NCI-H1092 (cell line): ENCODE data around the gene ZC3H13.

ENCODE experiments used
- DNase-seq: peaks from one replicate; lab custom pipeline; 2025; lab: John Stamatoyannopoulos, UW

Gene ZC3H13

DNA sequence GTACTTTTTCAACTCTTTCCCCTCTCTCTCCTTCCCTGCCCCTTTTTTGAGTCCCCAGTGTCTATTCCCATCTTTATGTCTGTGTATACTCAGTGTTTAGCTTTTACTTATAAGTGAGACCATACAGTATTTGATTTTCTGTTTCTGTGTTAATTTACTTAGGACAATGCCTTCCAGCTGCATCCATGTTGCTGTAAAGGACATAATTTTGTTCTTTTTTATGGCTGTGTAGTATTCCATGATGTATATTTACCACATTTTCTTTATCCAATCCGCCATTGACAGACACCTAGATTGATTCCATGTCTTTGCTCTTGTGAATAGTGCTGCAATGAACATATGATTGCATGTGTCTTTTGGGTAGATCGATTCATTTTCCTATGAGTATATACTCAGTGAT is 10.7 kb upstream of the ZC3H13 start:
- no peak for DNase-seq

GRCh38 chr13:46062185-46062584 is 9.6 kb upstream of the ZC3H13 start:
- DNase-seq, result no peak

DNA sequence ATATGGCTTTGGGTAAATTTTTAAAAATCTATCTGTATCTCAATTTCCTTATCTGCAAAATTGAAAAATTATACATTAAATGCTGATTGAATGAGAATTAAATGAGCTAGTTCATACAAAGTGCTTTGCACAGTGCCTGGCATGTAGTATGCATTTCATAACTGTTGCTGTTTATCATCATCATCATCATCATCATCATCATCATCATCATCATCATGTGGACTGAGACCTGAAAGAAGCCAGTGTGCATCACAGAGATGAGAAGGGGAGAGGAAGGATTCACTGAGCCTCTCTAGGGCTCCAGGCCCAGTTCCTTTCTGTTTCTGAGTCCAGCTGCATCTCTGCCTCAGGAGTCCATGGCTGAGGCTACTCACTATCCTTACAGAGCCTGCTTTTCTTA is 6.9 kb upstream of the ZC3H13 start:
- no peak for DNase-seq

DNA sequence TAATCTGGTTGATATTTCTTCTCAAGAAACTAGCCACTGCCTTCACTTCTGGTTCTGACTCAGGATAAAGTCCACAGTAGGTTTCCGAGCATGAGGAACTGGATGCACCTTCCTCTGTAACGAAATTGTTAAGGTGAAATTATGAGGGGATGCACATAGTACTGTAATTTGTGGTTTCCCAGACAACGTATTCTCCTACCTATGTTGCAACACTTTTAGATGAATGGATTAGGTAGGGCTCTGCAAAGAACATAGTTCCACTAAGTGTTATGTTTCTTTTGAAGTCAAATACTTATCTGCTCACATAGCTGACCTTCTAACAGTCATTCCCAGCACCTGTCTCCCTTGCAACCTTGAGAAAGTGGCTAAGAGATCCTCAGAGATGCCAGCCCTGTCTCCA is 5.7 kb upstream of the ZC3H13 start:
- DNase-seq, result no peak

- DNase-seq, result no peak
These were observed 4.9 kb upstream of the ZC3H13 start for GRCh38 chr13:46057256-46058015.

DNA sequence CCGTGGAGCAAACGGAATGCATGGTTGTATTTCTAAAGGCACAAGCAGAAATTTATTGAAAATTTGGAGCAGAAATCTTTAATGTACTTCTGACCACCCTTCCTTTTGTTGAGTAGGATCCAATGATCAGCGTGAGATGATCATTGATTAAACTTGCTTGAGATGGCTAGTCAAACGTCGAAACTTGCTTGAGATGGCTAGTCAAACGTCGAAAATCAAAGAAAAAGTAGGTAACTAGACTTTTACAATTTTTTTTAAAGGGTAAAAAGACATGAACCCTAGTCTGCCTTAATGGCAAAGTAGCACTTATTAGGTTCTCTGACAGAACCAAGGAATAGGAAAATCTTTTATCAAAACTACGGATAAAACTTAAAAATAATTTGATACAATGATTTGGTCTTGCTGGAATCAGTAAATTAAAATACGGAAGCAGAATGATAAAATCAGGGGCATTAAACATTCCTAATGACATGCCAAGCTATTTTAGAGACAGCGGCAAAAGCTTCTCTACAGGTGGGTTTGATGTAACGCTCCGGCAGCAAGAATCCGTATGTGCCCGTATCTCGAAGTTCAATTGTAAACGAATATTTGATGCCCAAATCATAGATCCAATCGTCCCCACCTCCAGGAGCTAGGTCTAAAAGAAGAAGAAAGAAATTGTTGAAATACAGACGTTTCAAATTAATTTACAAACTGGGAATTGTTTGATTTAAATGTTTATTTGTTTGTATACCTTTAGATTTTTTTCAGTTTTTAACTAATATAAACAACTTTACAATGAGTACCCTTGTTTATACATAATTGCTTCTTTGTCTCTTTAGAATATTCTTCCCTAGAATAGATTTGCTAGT is 841 bp upstream of the ZC3H13 start:
- DNase-seq, result no peak

GRCh38 chr13:46051968-46052318 is 603 bp downstream of the ZC3H13 start:
- DNase-seq, result no peak

- no peak for DNase-seq
These were observed 1.8 kb downstream of the ZC3H13 start for GRCh38 chr13:46050771-46051170.

- no peak for DNase-seq
These were observed 7.1 kb downstream of the ZC3H13 start for GRCh38 chr13:46045424-46045823.

DNA sequence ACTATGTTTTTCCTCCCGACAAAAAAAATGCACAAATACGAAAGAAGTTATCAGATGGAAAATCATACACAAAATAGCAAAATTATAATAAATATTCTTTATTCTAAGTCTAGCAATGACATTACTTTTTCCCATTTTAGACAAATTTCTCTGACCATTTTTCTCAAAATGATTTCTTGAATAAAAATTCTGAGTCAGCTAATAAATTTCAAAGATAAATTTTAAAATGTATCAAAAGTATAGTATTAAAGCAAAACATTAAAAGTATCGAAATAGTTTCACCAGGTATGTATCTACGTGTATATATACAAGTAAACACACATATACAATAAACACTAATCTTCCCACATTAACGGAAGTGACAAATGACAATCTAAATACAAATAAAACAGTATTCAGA is 8.9 kb downstream of the ZC3H13 start:
- no peak for DNase-seq

DNA sequence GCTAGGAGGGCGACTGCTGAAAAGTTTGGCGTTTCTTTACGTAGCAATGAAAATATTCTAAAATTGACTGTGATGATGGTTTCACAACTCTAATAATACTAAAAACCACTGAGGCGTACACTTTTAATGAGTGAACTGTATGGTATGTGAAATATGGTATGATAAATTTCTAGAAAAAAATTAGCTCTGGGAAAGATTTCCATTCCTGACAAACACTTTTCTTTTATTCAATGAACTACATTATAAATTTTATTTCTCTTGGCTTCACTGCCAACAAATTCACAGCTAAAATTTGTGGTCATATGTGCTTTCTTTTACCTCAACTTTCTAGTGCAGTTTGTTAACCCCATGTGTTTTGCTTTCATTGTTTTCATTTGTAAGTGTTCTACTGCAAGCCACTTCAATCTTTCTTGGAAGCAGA is 11.1 kb downstream of the ZC3H13 start:
- no peak for DNase-seq

- DNase-seq, result no peak
These were observed 11.8 kb downstream of the ZC3H13 start for GRCh38 chr13:46040763-46041162.

DNA sequence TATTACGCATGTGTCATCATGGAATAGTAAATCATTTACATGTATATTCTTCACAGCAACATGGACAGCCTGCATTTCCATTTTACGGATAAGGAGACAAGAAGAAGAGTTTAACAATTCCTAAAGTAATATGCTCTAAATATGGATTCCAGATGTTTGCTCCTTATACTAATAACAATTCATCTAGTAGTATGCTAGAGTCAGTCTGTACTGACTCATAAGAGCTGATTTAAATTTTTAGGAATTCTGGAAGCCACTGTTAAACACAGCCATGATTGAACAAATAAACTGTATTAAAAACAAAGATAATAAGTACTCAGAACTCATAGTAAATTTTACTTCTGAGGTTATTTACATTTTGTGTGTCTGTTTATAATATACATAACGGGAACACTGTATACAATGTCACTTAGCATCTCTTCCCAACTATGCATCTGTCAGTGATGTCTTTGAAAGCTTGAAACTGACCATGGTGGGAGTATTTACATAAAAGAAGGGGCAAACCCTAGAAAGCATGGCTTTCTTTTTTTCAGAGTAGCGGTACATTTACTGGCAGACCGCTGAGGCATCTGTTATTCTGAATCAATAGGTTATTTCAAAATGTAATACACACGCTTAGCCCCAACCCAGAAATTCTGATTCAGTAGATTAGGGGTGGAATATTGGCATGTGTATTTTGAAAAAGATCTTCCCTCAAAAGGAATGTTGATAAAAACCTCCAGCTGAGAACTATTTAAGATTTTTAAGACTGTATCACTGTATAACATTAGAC is 12.9 kb downstream of the ZC3H13 start:
- DNase-seq, result no peak

DNA sequence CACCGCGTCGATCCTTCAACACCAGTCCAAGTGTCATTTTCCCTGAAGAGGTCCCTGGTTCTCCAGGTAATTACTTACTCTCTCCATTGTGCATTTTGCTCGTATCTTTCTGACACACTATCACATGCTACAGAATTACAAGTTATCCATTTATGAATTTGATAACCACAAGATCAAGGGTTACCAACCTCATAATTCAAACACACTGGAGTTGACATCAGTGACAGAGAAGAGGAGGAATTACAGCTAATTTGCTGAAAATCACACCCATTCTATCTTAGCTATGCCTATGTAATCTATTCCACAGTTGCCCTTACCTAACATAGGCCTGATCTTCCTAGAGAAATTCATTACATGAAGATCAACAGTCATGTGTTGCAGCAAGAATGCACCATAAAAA is 14.2 kb downstream of the ZC3H13 start:
- DNase-seq, result no peak

DNA sequence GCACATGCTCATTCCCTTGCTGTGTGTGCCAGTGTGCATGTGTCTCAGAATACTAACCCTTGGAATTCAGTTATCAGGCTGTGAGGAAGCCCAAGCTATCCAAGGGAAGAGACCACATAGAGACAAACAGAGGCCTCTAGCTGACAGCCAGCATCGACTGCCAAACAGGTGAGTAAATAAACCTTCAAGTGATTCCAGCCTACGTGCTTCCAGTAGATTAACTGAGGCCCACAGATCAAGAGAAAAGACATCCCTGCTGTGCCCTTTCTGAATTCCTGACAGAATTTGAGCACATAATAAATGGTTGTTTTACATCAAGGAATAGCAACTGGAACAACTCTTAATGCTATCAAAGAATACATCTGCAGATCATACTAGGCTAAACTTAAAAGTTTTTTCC is 17.5 kb downstream of the ZC3H13 start:
- DNase-seq, result no peak

GRCh38 chr13:46032341-46032740 is 20.2 kb downstream of the ZC3H13 start:
- DNase-seq, result no peak

- DNase-seq, result no peak
These were observed 20.8 kb downstream of the ZC3H13 start for GRCh38 chr13:46031581-46032263.

DNA sequence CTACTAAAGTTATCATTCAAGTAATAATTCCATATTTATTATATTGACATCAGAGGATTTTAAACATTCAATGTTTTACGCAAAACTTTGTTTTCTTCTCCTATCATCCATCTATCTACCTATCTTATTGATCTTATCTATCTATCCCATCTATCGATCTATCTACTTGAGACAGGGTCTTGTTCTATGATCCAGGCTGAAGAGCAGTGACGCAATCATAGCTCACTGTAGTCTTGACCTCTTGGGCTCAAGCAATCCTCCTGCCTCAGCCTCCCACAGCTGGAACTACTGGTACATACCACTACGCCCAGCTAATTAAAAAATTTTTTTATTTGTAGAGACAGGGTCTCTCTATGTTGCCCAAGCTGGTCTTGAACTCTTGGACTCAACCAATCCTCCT is 27.4 kb downstream of the ZC3H13 start:
- no peak for DNase-seq

DNA sequence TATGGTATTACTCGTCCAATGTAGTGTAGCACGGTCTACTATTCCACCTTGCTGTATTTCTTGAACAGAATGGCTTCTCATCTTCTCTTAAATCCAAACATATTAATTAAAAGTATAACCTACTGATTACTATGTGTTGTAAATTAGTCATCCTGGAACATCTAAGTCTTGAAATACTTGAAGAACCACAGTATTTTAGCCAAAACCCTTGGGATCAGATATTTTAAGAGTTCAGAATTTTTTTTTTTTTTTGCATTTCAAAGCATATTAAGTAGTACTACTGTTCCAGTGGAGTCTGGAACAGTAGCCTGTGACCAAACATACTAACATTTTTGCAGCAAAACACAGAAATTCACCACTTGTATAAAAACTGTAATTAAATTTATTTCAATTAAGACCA is 30.1 kb downstream of the ZC3H13 start:
- no peak for DNase-seq

GRCh38 chr13:46016216-46016615 is 36.3 kb downstream of the ZC3H13 start:
- DNase-seq, result no peak

DNA sequence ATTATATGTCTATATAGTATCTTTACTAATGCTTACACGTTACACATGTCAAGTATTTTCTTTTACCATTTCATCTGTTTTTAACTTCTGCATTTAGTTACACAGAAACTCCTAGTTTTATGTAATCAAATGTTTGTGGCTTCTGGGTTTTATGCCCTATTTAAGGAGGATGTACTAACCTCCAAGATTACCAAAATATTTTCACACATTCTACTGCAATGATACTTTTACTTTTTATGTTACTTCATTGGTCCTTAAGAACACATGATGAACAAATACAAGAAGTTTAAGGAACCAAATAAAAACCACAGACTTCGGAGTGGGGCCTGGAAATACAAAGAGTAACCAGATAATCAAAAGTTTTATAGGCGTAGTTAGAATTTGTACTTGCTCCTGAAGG is 37.2 kb downstream of the ZC3H13 start:
- DNase-seq, result no peak

DNA sequence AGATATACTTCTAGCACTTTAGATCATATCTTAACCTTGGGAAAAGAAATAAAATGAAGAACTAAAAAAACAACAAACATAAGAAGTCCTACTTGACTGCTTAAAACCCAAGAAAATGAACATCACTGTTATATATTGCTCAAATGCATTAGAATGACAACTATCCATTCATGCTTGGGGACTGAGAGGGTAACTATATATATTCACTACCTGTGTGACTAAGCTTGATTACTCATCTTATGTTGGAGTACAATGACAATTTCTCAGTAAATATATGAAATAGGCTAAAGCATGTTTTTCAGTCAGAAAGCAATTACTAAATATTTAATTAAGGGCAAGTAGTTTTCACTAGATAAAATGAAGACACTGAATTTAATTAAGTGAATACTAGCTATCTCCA is 40.1 kb downstream of the ZC3H13 start:
- DNase-seq, result no peak
